Type B pancreatic cell (in vitro differentiated cells): Measurements from ENCODE around the gene BAHD1. TPM values are rescaled to one million over a fixed set of nuclear protein-coding genes. Genes with fewer than 3 reads are reported as not detected.

ENCODE experiments used
- DNase-seq: peaks from one replicate; pipeline ENCODE4 v3.0.0; 2021; ENCODE audit warnings: mixed read lengths; ENCODE audit not compliant: unreplicated experiment; ENCODE audit errors: extremely low spot score
- H3K27ac Mint-ChIP-seq: 2 replicates; pipeline ENCODE4 v1.8.0; 2021; ENCODE audit warnings: mild to moderate bottlenecking, mixed read lengths
- H3K27me3 Mint-ChIP-seq: 2 replicates; pipeline ENCODE4 v1.8.0; 2021; ENCODE audit warnings: mixed read lengths
- H3K36me3 Mint-ChIP-seq: 2 replicates; pipeline ENCODE4 v1.8.0; 2021; ENCODE audit warnings: mixed read lengths
- H3K4me1 Mint-ChIP-seq: one replicate; pipeline ENCODE4 v1.8.0; 2021; ENCODE audit warnings: mixed read lengths; ENCODE audit not compliant: unreplicated experiment
- H3K4me3 Mint-ChIP-seq: 2 replicates; pipeline ENCODE4 v1.8.0; 2021; ENCODE audit warnings: mild to moderate bottlenecking, mixed read lengths
- H3K9me3 Mint-ChIP-seq: 2 replicates; pipeline ENCODE4 v1.8.0; 2021; ENCODE audit warnings: mixed read lengths
- CTCF ChIP-seq: fragments of 200-600 bp; sonication (generic); conservative IDR thresholded peaks from 2 replicates; pipeline ENCODE4 v1.5.0; 2021; ENCODE audit warnings: antibody characterized with exemption, mild to moderate bottlenecking
- total RNA-seq: library from RNA; stranded (reverse); gene quantifications from 2 replicates; pipeline ENCODE4 v1.2.1, GENCODE V29; 2021; ENCODE audit warnings: low replicate concordance

BAHD1 gene
- total RNA-seq, 1 donor from 2014 or later: 21.6 TPM

- Mint-ChIP-seq H3K4me3 (peak overlapping the region; percentile 91), H3K36me3 (no peaks in the 10 kb centered on the region), H3K9me3 (no peaks in the 10 kb centered on the region), H3K27me3 (peaks cover 27% of the 10 kb centered on the region), H3K27ac (no peak overlapping the region), H3K4me1 (peaks cover 40% of the 10 kb centered on the region)
- no peak for TF ChIP-seq CTCF
- DNase-seq: no peak
These were observed 4.0 kb downstream of the BAHD1 start for GRCh38 chr15:40444736-40445135.

- TF ChIP-seq CTCF: no peak
- H3K4me1 Mint-ChIP-seq: peaks cover 46% of the 10 kb centered on the region
- no peaks in the 10 kb centered on the region for H3K9me3 Mint-ChIP-seq
- peaks cover 21% of the 10 kb centered on the region for H3K27me3 Mint-ChIP-seq
- H3K36me3 Mint-ChIP-seq: no peaks in the 10 kb centered on the region
- no peak for DNase-seq
- no peak overlapping the region for H3K27ac Mint-ChIP-seq
- H3K4me3 Mint-ChIP-seq: peak overlapping the region; percentile 52
These were observed 4.7 kb downstream of the BAHD1 start for GRCh38 chr15:40445421-40445922.

GRCh38 chr15:40446144-40446543 lies 5.4 kb downstream of the BAHD1 start:
- Mint-ChIP-seq H3K4me1 (peaks cover 47% of the 10 kb centered on the region), H3K27me3 (peaks cover 21% of the 10 kb centered on the region), H3K36me3 (no peaks in the 10 kb centered on the region), H3K4me3 (no peak overlapping the region), H3K27ac (no peak overlapping the region), H3K9me3 (no peaks in the 10 kb centered on the region)
- no peak for DNase-seq
- no peak for TF ChIP-seq CTCF

GRCh38 chr15:40448354-40448753 lies 7.6 kb downstream of the BAHD1 start:
- no peak overlapping the region for H3K4me3 Mint-ChIP-seq
- H3K4me1 Mint-ChIP-seq: peaks cover 52% of the 10 kb centered on the region
- no peak for DNase-seq
- H3K9me3 Mint-ChIP-seq: no peaks in the 10 kb centered on the region
- H3K36me3 Mint-ChIP-seq: no peaks in the 10 kb centered on the region
- TF ChIP-seq CTCF: no peak
- H3K27me3 Mint-ChIP-seq: peaks cover 10% of the 10 kb centered on the region
- H3K27ac Mint-ChIP-seq: no peak overlapping the region

- no peak for TF ChIP-seq CTCF
- Mint-ChIP-seq H3K4me3 (no peak overlapping the region), H3K27me3 (peaks cover under 1% of the 10 kb centered on the region), H3K9me3 (no peaks in the 10 kb centered on the region), H3K27ac (no peak overlapping the region), H3K4me1 (peaks cover 43% of the 10 kb centered on the region), H3K36me3 (no peaks in the 10 kb centered on the region)
- DNase-seq: no peak
These were observed 8.5 kb downstream of the BAHD1 start for GRCh38 chr15:40449275-40449674.

- Mint-ChIP-seq H3K27me3 (no peaks in the 10 kb centered on the region), H3K9me3 (no peaks in the 10 kb centered on the region), H3K36me3 (no peaks in the 10 kb centered on the region), H3K4me3 (no peak overlapping the region), H3K27ac (no peak overlapping the region), H3K4me1 (peaks cover 38% of the 10 kb centered on the region)
- no peak for TF ChIP-seq CTCF
- no peak for DNase-seq
These were observed 9.3 kb downstream of the BAHD1 start for GRCh38 chr15:40450047-40450446.
